Transverse colon (tissue), 4 donors: Measurements from ENCODE around the gene MTHFD1.

Experiments
- CTCF ChIP-seq, 5 experiments: fragments of 200-600 bp in 3 of 5; fragments of 450-650 bp in 2 of 5; sonication (generic) in 3 of 5; IDR thresholded peaks; 1 replicate in 2 of 5; 2 replicates in 3 of 5; pipeline ENCODE4 v1.5.1; 2016 to 2017; ENCODE audit warnings: antibody characterized with exemption in 5 of 5, inconsistent platforms in 3 of 5, mild to moderate bottlenecking in 2 of 5, moderate library complexity in 1 of 5
- EP300 ChIP-seq: sonication (generic); formaldehyde crosslinking; IDR thresholded peaks from one replicate; pipeline ENCODE4 v1.6.1; 2017; ENCODE audit warnings: antibody characterized with exemption, low read depth
- POLR2A ChIP-seq: fragments of 450-650 bp; IDR thresholded peaks from one replicate; pipeline ENCODE4 v1.6.1; 2016; ENCODE audit warnings: antibody characterized with exemption, mild to moderate bottlenecking, moderate library complexity
- POLR2AphosphoS5 ChIP-seq, 3 donors: sonication (generic); formaldehyde crosslinking; IDR thresholded peaks; one replicate each; pipeline ENCODE4 v1.6.1; 2016; ENCODE audit warnings: antibody characterized with exemption in 3 of 3

GRCh38 chr14:64440494-64440893 is 52.3 kb downstream of the MTHFD1 start:
- TF ChIP-seq CTCF (IDR thresholded peaks at IDR 0.05) (no peak), POLR2A (no peak), POLR2AphosphoS5 (IDR thresholded peaks at IDR 0.05) (no peak), EP300 (no peak)
